Limb (tissue), 2 donors: ENCODE data around the gene TJAP1.
"Not testable (repeated sequence)": the region's sequence is repeated elsewhere in the genome, so short reads cannot be mapped to it uniquely, and the experiment has no call there.

Source experiments
- DNase-seq, 2 donors: peaks; one replicate each; pipeline ENCODE4 v3.0.0-alpha.2; 2016; ENCODE audit errors: extremely low spot score in 2 of 2

TJAP1 gene

DNA sequence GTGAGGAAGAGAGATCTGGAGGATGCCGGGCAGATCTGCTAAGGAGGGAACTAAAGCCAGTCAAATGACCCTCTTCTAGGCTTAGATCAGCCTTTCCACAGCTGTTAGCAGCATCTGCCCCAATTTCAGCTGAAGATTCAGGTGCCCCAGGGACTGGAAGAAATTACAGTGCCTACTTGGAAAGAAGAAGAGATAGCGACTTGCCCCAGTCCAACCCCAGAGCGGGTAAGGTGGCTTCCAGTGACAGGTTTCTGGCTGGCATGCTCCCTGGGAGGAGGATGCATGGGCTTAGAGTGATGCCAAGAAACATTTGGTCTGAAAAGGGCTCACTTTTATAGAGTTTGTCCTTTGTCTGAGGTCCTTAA lies 620 bp downstream of the TJAP1 start:
- no peak for DNase-seq

DNA sequence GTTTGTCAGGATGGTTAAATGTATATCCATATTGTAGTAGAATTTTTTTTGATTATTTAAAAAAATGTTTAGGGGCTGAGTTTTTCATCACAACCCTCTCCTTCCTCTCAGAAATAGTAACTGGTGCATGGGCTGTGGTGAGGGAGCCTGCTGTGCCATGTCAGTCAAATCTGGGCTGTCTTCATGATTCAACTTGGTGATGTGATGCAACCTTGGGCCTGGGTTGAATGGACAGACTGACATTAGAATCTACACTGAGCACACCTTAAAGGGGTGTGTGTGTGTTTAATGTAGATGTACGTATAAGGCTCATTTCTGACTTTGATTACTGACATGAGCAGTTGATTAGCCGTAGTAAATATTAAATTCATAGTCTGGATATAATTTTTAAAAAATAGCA lies 3.7 kb downstream of the TJAP1 start:
- no peak for DNase-seq

DNA sequence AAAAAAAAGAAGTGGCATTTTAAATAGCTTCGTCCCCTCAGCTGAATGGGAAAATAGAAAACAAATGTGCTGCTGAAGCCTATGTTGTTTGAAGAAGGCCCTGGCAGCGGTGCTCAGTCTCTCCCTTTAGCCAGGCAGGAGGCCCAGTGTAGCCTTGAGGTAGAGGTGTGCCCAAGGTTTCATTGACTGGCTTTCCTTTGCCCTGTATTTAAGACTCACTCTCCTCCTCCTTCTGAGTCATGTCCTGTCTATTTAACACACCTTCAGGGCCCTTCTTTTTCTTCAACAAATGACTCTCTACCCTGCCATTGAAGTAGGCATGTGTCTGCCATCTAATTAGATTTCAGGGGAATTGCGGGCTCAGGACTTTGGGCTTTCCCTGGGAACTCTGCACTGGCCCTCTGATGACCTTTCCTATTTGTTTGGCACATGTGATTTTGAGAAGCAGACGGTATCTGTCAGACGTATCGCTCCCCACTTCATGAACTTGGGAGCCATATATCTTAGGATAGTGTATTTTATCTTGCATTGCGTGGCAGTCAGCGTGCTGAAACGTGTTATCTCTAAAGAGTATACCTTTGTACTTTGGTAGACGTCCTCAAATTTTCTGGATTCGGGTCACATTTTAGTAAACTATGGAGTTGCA lies 4.3 kb downstream of the TJAP1 start:
- no peak for DNase-seq

DNA sequence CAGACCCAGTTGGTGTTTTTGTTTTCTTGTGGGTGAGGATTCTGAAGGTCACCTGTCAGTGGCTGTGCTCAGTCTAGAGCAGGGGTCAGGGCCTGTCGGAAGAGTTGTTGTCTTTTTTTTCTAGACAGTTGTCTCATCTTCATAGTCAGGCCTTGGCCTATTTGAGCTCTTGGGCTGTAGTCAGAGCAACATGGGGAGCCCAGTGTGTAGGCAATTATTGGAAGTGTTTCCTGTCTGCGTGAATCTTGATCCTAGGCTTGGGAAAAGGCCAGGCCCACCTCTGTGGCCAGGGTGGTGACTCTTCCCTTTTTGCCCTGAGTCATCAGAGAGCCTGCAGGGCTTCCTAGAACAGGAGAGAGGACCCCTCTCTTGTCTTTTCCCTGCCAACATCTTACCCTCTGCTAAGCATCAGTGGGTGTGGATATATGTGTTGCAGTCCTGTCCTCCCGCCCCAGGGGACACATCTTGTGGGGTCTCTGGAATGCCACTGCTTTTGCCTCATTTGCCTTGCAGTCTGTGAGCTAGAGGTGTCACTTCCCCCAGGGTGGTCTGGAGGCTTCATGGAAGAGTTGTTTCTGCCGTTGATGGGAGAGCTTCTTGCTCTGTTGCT lies 11.4 kb downstream of the TJAP1 start:
- no peak for DNase-seq

DNA sequence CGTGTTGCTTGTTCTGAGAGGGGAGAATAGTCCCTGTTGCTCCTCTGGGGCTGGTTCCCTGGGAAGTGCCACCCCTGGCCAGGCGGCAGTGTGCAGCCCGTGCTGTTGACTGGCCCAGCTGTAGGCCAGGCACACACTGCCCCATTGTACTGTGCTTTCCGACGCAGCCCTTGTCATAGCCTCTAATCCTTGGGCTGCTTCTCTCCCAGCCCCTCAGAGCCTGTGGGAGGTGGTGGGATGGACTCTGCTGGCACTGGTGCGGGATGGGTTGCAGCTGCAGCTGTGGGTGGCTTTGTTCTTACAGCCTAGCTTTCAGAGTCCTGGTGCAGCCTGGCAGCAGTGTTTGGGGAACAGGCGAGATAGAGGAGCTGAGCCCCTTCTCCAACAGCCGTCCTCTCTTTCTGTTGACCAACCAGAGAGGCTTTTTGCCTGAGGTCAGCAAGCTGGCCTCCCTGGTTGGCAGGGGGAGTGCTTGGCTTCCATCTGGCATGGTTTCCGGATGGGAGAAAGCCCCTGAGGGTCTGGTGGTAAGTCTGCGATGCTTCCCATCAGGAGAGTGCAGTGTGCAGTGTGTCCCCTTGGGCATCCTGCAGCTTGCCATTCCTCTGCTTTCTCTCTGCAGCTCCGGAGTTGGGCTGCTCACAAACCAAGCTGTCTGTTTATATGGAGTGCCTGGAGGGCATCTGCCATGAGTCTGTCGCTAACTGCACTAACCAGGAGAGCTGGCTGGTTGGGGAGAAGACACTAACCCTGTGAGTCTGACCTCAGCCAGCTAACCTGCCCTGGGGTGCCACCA lies 12.1 kb downstream of the TJAP1 start:
- no peak for DNase-seq

DNA sequence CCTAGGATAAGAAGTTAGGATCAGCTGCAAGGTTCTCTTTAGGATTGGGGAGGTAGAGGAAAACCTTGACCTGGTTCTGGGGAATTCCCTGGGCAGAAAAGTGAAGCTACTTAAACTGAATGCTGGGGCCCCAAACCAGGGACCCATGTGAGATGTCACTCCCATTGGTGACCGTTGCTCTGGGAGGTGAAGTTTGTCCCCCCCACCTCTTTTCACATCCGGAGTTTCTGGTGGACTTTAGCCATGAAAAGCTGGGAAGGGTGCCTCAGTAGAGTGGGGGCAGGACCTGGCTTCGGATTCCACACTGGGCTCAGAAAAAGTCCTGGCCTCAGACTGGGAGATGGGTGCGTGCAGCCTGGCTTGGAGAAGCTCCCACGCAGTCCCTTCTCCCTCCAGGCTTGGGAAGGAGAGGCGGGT lies 13.2 kb downstream of the TJAP1 start:
- no peak for DNase-seq

DNA sequence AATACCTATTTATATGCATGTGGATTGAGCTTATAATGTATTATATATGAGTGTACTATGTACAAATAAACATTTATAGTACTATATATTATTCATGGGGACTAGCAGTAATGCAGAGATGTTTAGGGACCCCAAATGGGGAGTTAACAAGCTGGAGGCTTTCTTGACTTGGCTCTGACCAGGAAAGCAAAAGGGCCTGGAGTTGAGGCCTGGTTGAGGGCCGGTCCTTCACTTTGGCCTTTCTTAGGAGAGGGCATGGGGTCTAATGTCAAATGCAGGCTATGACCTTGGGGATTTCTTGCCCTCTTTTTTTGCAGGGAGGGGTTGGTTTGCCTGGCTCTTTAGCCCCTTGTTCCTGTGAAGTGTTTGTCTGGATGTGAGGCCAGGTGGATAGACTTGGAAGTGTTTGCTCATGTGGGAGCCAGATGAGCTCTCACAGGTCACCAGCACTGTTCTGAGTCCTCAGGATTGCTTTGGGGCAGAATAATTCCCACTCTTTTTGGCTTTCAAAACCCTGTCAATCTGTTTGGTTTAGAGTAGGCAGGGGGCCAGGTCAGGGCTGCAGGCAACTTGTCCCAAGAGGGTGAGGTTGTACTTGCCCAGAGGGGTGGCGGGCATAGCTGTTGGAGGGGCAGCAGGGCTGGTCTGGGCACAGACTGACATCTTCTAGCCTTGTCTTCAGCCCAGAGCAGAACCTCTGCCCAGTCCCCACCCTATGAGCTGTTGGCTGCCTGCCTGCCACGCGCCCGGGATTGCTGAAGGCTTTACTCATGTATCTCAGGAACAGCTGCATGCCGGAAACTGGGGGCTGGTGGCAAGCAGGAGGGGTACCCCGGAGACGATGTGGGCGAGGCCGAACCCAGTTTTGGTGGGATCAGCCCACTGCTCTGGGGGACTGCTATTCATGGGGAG lies 14.6 kb downstream of the TJAP1 start:
- DNase-seq = peak in 1 of 2 donors; percentile 77

DNA sequence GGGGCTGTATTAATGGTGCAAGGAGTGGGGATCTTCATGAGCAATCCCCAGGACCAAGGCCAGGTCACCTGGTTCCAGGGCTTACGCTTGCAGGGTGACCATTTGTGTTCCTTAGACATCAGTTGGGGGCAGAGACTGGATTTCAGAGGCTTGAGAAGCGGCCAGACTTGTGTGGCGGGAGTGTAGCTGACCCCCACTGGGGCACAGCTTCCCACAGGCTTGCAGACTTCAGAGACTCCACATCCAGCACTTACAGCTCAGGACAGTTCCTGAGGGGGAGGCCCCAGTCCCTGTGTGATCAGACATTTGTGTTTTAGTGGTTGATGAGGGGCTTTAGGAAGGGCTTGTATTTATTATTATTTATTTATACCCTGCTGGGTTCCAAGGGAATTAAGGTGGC lies 15.3 kb downstream of the TJAP1 start:
- DNase-seq = no peak

DNA sequence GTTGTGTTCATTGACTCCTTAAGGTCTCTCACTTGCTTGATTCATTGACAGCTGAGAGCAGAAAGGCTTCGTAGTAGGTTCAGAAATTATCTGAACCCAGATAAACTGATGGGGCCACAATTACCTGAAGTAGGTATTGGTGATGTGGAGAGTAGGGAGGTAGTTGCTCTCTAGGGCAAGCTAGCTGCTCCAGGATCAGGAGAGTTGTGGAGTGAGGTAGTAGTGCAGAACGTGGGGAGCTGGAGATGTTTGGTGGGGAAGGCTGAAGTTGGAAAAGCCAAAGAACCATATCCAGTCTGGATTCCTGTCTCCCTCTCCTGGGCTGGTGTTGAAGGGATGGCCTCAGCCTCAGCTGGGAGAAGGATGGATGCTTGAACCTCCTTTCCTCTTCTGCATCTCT lies 15.9 kb downstream of the TJAP1 start:
- DNase-seq = no peak

DNA sequence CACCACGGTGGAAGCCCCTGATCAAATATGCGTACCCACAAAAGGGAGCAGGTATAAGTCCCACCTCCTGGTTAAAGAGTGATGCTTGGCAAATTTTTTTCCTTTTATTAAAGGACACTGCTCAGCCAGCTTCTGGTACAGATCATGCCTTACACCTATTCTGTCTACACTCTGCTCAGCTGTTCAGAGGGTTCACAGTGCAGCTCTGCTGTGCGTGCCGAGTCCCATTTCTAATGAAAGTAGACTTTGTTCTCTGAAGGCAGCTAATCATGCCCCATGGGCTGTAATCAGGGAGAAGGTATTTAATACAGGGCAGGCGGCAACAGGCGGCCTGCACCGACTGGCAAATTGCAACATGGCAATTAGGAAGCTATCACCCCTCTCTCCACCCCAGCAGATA lies 16.5 kb downstream of the TJAP1 start:
- DNase-seq = no peak

DNA sequence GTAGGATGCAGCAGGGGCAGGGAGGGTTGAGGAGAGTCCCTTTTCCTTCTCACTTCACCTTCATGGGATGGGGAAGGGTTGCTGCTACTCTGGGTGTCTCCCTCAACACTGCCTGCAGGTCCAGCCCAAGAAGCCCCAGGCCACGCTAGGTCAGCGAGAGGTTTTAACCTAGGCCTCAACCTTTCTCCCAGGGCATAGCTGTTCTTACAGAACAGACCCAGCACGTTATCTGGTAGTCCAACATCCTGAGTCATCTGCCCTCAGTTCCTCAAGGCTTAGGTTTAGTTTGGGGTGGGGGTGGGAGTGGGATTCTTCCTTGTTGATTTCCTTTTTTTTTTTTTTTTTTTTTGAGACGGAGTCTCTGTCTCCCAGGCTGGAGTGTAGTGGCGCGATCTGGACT lies 17.0 kb downstream of the TJAP1 start:
- no peak for DNase-seq

DNA sequence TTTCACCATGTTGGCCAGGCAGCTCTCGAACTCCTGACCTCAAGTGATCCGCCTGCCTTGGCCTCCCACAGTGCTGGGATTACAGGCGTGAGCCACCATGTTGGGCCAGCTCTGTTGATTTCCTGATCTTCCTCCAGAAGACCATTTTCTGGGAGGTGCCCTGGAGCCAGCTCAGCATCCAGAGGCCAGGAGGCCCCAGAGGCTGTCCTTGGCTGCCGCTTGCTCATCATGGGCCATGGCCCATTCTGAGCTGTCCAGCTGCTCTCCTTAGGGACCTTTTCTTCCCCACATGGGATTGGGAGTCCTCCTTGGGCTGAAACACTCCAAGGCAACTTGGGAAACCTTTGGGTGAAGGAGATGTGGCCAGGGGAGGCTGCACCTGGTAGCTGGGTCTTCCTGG lies 17.4 kb downstream of the TJAP1 start:
- no peak for DNase-seq

DNA sequence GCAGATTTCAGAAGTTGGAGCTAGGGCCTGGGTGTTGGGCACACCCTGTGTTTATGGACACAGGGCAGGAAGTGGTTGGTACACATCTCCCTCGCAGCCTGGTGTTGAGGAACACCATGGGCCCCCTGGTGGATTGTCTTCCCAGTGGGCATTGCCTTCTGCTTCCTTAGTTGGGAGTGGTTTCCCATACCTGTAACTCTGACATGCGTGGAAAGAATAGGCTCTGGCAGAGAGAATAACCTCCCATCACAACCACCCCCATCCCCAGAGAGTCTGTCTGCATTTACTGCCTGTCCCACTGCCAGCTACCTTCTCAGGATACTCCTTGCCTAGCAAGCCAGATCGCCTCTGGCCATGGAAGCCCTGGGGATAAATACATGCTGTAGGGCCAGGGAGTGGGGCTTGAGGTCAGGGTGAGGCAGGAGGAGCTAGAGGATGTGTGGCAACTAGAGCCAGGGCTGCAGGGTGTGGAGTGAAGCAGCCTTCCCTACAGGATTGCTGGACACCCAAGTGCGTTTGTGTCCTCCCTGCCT lies 18.1 kb downstream of the TJAP1 start:
- DNase-seq = no peak

DNA sequence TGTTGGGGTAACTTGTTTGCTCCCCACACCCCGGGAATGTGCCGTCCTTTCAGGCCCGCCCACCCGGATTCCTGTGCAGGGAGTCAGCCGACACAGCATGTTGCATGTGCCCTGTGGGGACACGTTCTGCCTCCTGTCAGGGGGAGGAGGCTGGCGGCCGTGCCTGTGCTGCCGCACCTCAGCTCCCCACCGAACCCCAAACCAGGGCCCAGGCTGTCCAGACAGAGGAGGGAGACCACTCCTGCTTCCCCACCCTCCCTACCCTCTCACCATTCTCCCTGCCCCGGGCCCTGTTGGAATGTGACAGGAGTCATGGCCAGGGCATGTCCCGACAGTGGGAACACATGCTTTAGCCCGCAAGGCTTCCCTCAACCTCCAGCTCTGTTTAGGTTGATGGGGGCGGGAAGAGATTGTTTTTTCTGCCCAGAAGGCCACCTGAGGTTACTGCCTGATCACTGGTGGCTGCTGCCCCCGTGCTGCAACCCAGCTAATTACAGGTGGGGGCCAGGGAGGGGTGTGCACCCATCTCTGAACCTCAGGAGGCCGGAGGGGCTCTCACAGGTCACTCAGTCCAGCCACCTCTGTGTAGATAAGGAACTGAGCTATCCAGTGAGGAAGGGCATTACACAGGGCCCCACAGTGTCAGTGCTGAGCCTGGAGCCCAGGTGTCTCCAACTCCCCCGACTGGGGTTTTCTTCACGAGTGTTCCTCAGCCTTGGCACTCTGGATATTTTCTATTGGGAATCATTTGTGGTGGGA lies 19.2 kb downstream of the TJAP1 start:
- no peak for DNase-seq

DNA sequence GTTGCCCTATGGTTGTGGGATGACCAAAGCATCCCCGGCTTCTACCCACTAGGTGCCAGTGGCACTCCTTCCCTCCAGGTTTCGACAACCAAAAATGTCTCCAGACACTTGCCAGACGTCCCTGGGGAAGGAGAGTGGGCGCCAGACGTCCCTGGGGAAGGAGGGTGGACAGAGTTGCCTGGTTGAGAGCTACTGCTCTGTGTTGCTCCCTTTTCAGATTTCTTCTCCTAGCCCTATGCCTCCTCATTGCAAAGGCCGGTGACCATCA lies 19.7 kb downstream of the TJAP1 start:
- no peak for DNase-seq

DNA sequence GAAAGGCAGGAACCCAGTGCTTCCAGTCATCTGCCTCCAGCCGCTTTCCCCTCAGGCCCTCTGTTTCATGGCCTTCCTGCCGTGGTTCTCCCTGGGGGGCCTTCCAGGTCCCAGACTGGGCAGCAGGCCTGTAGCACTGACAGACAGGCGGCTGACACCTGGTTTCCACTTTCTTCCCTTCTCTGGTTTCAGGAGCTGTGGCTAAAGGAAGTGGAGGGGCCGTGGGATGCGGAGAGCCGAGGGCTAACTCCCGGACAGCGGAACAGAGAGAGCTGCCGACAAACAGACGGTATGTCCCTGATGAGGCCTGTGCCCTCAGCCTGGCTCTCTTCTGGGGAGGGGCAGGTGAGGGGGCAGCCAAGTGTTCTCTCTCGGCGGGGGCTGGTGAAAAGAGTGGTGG lies 20.3 kb downstream of the TJAP1 start:
- no peak for DNase-seq

DNA sequence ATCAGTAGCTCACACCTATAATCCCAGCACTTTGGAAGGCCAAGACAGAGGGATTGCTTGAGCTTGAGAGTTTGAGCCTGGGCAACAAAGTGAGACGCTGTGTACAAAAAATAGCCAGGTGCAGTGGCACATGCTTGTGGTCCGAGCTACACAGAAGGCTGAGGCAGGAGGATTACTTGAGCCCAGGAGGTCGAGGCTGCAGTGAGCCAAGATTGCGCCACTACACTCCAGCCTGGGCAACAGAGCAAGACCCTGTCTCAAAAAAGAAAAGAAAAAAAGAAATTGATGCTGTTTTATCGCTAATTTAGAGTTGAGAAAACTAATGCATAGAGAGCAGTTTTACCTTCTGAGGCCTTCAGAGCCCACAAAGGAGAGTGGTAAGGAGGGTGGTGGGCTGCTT lies 20.9 kb downstream of the TJAP1 start:
- DNase-seq = not testable (repeated sequence)

DNA sequence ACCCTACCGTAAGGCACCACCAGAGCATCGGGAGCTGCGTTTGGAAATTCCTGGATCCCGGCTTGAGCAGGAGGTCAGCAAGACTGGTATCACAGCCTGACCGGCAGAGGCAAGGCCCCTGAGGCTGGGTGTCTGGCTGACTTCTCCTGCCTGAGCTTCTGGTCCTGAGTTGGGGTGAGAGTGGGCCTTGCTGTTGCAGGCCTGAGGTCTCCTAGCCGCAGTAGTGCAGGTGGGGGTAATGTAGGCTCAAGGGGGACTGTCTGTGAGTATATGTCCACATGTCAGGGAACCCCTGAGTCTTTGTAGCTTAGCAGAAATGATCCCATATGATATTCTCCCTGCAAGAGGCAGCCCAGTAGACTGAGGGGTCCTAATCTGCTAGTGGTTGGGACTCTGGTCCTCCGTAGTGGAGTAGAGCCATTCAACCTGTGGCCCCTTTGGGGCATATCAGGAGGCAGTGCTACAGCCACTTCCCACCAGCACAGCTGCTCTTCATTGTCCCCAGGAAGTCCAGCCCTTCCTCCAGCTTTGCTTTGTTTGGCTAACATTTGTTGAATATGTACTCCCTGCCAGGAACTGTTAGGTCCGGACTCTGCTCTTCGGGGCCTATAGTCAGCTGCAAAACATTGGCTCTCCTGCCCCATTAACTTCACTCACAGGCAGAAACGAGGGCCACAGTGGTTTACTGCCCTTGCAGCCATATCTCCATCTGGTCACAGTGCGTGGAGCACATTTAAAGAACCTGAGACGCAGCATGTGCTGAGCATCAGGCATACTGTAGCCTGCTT lies 21.9 kb downstream of the TJAP1 start:
- DNase-seq = no peak

DNA sequence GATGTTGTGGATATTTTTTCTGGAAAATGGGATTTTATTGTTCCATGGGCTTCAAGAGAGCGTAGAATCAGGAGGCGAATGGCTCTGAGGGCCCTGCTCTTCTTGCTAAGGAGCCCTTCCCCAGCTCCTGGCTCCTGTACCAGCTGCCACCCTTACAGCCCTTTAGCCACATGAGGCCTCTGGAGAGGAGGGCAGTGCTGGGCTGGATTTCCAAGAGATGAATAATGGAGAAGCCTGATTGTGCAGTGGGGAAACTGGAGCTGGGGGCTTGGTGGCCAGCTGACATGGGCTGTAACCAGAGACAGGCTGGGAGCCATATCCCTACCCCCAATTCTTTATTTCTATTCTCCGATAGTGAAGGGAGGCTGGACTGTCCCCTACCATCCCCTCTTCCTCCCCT lies 23.6 kb downstream of the TJAP1 start:
- DNase-seq = no peak

DNA sequence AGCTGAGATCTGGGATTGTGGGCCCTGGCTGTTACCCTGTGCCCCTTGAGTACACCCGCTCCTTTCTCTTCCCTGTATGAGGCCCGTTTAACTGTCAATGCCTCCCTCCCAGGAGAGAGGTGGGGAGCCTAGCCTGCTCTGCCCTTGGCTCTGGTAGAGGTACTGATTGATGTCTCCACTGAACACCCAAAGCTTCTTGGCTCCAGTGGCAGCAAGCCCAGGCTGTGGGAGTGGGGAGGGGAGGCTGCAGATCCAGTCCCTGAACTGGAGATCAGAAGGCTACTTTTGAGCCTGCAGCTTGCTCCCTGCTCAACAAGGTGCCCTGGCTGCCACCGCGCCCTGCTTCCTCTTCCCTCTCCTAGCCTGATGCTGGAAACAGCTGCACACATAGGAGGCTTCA lies 25.3 kb downstream of the TJAP1 start:
- no peak for DNase-seq
